GM12892 (cell line): Measurements from ENCODE around the gene TAGLN3.

Source experiments
- POLR2A ChIP-seq: IDR thresholded peaks from 2 replicates; pipeline ENCODE4 v1.6.1; 2011; ENCODE audit warnings: low read depth, low read length, control low read depth
- POLR2AphosphoS5 ChIP-seq: IDR thresholded peaks from 2 replicates; pipeline ENCODE4 v1.6.1; 2011; ENCODE audit warnings: low read depth, low read length, control low read depth
- TAF1 ChIP-seq: IDR thresholded peaks from 2 replicates; pipeline ENCODE4 v1.6.1; 2011; ENCODE audit warnings: low read depth, mild to moderate bottlenecking, control low read depth, low read length, borderline replicate concordance

DNA sequence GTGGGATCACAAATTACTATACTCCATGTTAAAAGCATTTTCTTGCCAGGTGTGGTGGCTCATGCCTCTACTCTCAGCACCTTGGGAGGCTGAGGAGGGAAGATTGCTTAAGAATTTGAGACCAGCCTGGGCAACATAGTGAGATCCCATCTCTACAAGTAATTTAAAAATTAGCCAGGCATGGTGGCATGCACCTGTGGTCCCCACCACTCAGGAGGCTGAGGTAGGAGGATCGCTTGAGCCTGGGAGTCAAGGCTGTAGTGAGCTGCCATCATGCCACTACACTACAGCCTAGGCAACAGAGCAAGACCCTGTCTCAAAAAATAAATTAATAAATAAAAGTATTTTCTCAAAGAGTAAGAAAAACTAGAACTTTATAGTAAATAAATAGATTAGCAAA is 42.8 kb upstream of the TAGLN3 start:
- TF ChIP-seq POLR2A, result no peak
- no peak for TF ChIP-seq POLR2AphosphoS5
- no peak for TF ChIP-seq TAF1
